ENCODE data around the gene GUCA2B.

The GUCA2B gene

DNA sequence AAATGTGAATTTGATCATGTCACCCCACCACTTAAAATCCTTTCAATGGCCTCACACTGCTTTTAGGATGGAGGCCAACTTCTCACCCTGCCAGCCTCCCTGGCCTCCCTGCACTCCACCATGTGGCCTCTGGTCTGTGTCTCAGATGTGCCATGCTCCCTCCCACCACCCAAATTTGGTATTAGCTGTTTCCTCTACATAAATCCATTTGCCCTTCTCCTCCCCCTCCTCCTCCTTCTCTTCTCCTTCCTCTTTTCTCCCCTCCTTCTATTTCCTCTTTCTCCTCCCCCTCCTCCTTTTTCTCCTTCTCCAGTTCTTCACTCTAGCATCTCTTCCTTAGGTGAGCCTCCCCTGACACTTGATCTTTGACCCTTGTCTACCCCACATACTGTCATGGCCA lies 16.7 kb upstream of the GUCA2B start:
- H3K27ac ChIP-seq (replicated peaks): no peak overlapping the region
- peak in 1 of 2 experiments; percentile 58 for DNase-seq (ENCODE audit: low read depth in 1 of 2, low spot score in 1 of 2)
- no peak overlapping the region for H3K4me3 ChIP-seq (replicated peaks; ENCODE audit: insufficient read depth, low read length)
- H3K27me3 ChIP-seq (ENCODE audit: insufficient read depth, poor library complexity, severe bottlenecking): no peaks in the 10 kb centered on the region
- TF ChIP-seq SPI1 (IDR thresholded peaks at IDR 0.05; ENCODE audit: borderline replicate concordance, low read depth): peak; percentile 43; the same call in 1 of the 2 replicates
- TF ChIP-seq, protein P1, sequence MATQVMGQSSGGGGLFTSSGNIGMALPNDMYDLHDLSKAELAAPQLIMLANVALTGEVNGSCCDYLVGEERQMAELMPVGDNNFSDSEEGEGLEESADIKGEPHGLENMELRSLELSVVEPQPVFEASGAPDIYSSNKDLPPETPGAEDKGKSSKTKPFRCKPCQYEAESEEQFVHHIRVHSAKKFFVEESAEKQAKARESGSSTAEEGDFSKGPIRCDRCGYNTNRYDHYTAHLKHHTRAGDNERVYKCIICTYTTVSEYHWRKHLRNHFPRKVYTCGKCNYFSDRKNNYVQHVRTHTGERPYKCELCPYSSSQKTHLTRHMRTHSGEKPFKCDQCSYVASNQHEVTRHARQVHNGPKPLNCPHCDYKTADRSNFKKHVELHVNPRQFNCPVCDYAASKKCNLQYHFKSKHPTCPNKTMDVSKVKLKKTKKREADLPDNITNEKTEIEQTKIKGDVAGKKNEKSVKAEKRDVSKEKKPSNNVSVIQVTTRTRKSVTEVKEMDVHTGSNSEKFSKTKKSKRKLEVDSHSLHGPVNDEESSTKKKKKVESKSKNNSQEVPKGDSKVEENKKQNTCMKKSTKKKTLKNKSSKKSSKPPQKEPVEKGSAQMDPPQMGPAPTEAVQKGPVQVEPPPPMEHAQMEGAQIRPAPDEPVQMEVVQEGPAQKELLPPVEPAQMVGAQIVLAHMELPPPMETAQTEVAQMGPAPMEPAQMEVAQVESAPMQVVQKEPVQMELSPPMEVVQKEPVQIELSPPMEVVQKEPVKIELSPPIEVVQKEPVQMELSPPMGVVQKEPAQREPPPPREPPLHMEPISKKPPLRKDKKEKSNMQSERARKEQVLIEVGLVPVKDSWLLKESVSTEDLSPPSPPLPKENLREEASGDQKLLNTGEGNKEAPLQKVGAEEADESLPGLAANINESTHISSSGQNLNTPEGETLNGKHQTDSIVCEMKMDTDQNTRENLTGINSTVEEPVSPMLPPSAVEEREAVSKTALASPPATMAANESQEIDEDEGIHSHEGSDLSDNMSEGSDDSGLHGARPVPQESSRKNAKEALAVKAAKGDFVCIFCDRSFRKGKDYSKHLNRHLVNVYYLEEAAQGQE (IDR thresholded peaks at IDR 0.05; ENCODE audit: insufficient replicate concordance, low read depth): no peak
- no peak for TF ChIP-seq POLR2AphosphoS5 (IDR thresholded peaks at IDR 0.05; ENCODE audit: low read depth)

DNA sequence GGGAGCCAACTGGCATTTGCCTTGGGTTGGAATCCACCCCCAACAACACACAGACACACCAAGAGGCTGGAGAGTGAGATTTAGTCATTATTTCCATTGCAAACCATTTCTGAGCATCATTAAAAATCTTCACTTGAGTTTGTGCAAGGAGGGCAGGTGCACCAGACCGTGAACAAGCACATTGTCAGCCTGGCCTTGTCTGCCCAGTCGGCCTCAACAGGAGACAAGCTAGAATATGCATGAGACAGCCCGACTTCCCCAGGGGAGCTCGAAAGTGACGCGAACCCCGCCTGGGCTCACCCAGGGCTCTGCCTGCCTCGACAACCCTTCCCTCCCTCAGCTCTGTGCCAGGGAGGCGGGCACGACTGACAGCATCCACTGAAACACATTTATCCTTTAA lies 15.4 kb upstream of the GUCA2B start:
- DNase-seq (ENCODE audit: low read depth in 1 of 2, low spot score in 1 of 2): no peak
- Histone ChIP-seq H3K27me3 (ENCODE audit: insufficient read depth, poor library complexity, severe bottlenecking) (no peaks in the 10 kb centered on the region), H3K27ac (replicated peaks) (no peak overlapping the region), H3K4me3 (replicated peaks; ENCODE audit: insufficient read depth, low read length) (no peak overlapping the region)
- TF ChIP-seq, protein P2, sequence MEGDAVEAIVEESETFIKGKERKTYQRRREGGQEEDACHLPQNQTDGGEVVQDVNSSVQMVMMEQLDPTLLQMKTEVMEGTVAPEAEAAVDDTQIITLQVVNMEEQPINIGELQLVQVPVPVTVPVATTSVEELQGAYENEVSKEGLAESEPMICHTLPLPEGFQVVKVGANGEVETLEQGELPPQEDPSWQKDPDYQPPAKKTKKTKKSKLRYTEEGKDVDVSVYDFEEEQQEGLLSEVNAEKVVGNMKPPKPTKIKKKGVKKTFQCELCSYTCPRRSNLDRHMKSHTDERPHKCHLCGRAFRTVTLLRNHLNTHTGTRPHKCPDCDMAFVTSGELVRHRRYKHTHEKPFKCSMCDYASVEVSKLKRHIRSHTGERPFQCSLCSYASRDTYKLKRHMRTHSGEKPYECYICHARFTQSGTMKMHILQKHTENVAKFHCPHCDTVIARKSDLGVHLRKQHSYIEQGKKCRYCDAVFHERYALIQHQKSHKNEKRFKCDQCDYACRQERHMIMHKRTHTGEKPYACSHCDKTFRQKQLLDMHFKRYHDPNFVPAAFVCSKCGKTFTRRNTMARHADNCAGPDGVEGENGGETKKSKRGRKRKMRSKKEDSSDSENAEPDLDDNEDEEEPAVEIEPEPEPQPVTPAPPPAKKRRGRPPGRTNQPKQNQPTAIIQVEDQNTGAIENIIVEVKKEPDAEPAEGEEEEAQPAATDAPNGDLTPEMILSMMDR (IDR thresholded peaks at IDR 0.05; ENCODE audit: insufficient read depth, low read length): no peak
- TF ChIP-seq, protein P1 (IDR thresholded peaks at IDR 0.05; ENCODE audit: insufficient replicate concordance, low read depth): no peak
- TF ChIP-seq GABPA (IDR thresholded peaks at IDR 0.05; ENCODE audit: low read depth): no peak
- no peak for TF ChIP-seq SPI1 (IDR thresholded peaks at IDR 0.05; ENCODE audit: borderline replicate concordance, low read depth)
- no peak for TF ChIP-seq POLR2AphosphoS5 (IDR thresholded peaks at IDR 0.05; ENCODE audit: low read depth)

DNA sequence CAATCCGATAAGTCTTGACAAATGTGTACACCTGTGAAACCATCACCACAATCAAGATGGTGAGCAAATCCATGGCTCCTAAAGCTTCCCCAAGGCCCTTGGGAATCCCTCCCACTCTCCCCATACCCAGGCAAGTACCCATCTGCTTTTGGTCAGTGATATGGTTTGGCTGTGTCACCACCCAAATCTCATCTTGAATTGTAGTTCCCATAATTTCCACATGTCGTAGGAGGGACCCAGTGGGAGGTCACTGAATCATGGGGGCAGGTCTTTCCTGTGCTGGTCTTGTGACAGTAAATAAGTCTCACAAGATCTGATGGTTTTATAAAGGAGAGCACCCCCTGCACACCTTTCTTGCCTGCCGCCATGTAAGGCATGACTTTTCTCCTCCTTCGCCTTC lies 14.6 kb upstream of the GUCA2B start:
- Histone ChIP-seq H3K4me3 (replicated peaks; ENCODE audit: insufficient read depth, low read length) (no peak overlapping the region), H3K27me3 (ENCODE audit: insufficient read depth, poor library complexity, severe bottlenecking) (no peaks in the 10 kb centered on the region), H3K27ac (replicated peaks) (no peak overlapping the region)
- no peak for DNase-seq (ENCODE audit: low read depth in 1 of 2, low spot score in 1 of 2)
- TF ChIP-seq, protein P1 (IDR thresholded peaks at IDR 0.05; ENCODE audit: insufficient replicate concordance, low read depth): no peak
- TF ChIP-seq POLR2AphosphoS5 (IDR thresholded peaks at IDR 0.05; ENCODE audit: low read depth): no peak
- no peak for TF ChIP-seq SPI1 (IDR thresholded peaks at IDR 0.05; ENCODE audit: borderline replicate concordance, low read depth)
- TF ChIP-seq GABPA (IDR thresholded peaks at IDR 0.05; ENCODE audit: low read depth): no peak
- TF ChIP-seq, protein P2 (IDR thresholded peaks at IDR 0.05; ENCODE audit: insufficient read depth, low read length): no peak
